SK-N-SH treated with all-trans-retinoic acid at 6 μM for 48 hours (cell line): Measurements from ENCODE around the gene HSPA4.

Source experiments
- ATAC-seq: fragments of 200-7000 bp; cut with Tn5 transposase; 3 replicates; pipeline ENCODE4 v1.9.1; 2020; ENCODE audit warnings: mild to moderate bottlenecking, moderate library complexity
- ARNTL ChIP-seq: fragments of 450-650 bp; formaldehyde crosslinking; IDR thresholded peaks from 2 replicates; pipeline ENCODE4 v1.5.0; 2020; ENCODE audit warnings: low read depth, mild to moderate bottlenecking, moderate library complexity, borderline replicate concordance
- BACH2 ChIP-seq: fragments of 250-450 bp; sonication (Bioruptor Pico); IDR thresholded peaks from 2 replicates; pipeline ENCODE4 v1.9.0; 2021; ENCODE audit warnings: mild to moderate bottlenecking, borderline replicate concordance
- CSDC2 ChIP-seq: fragments of 250-450 bp; sonication (Bioruptor Pico); IDR thresholded peaks from 2 replicates; pipeline ENCODE4 v1.5.0; 2020; ENCODE audit warnings: mild to moderate bottlenecking, moderate library complexity
- GLIS3 ChIP-seq: fragments of 250-450 bp; sonication (Bioruptor Pico); IDR thresholded peaks from 2 replicates; pipeline ENCODE4 v1.5.0; 2020; ENCODE audit warnings: mild to moderate bottlenecking, moderate library complexity
- ISL1 ChIP-seq: fragments of 250-450 bp; sonication (Bioruptor Pico); IDR thresholded peaks from 2 replicates; pipeline ENCODE4 v2.1.2; 2022; ENCODE audit warnings: mild to moderate bottlenecking, moderate library complexity
- PPARA ChIP-seq: fragments of 250-450 bp; sonication (Bioruptor Pico); IDR thresholded peaks from 2 replicates; pipeline ENCODE4 v1.5.0; 2020; ENCODE audit warnings: mild to moderate bottlenecking, borderline replicate concordance
- RARB ChIP-seq: fragments of 250-450 bp; sonication (Bioruptor Pico); IDR thresholded peaks from 2 replicates; pipeline ENCODE4 v1.8.0; 2021; ENCODE audit warnings: mild to moderate bottlenecking, moderate library complexity
- SNAI2 ChIP-seq: fragments of 250-450 bp; sonication (Bioruptor Pico); IDR thresholded peaks from 2 replicates; pipeline ENCODE4 v1.5.0; 2020; ENCODE audit warnings: mild to moderate bottlenecking, moderate library complexity
- TOX ChIP-seq: fragments of 250-450 bp; sonication (Bioruptor Pico); IDR thresholded peaks from 2 replicates; pipeline ENCODE4 v1.8.0; 2021; ENCODE audit warnings: mild to moderate bottlenecking, moderate library complexity, borderline replicate concordance
- TSHZ2 ChIP-seq: fragments of 250-450 bp; sonication (Bioruptor Pico); IDR thresholded peaks from 2 replicates; pipeline ENCODE4 v1.5.0; 2020; ENCODE audit warnings: mild to moderate bottlenecking, moderate library complexity
- ZC3H10 ChIP-seq: fragments of 250-450 bp; sonication (Bioruptor Pico); IDR thresholded peaks from 2 replicates; pipeline ENCODE4 v1.5.1; 2021; ENCODE audit warnings: mild to moderate bottlenecking, moderate library complexity
- ZFP3 ChIP-seq: fragments of 250-450 bp; sonication (Bioruptor Pico); IDR thresholded peaks from 2 replicates; pipeline ENCODE4 v1.5.0; 2020; ENCODE audit warnings: mild to moderate bottlenecking, moderate library complexity
- ZFP30 ChIP-seq: fragments of 450-650 bp; formaldehyde crosslinking; IDR thresholded peaks from 2 replicates; pipeline ENCODE4 v1.5.0; 2022; ENCODE audit warnings: mild to moderate bottlenecking, moderate library complexity
- ZNF565 ChIP-seq: fragments of 450-650 bp; formaldehyde crosslinking; conservative IDR thresholded peaks from 2 replicates; pipeline ENCODE4 v1.5.0; 2020; ENCODE audit warnings: low read depth, mild to moderate bottlenecking, moderate library complexity
- TF ChIP-seq, protein P1 (sequence below): fragments of 250-450 bp; sonication (Bioruptor Pico); IDR thresholded peaks from 2 replicates; pipeline ENCODE4 v1.5.1; 2020; ENCODE audit warnings: low read depth, mild to moderate bottlenecking, moderate library complexity
- TF ChIP-seq, protein P2 (sequence below): fragments of 250-450 bp; sonication (Bioruptor Pico); IDR thresholded peaks from 2 replicates; pipeline ENCODE4 v1.8.0; 2020; ENCODE audit warnings: mild to moderate bottlenecking, moderate library complexity, borderline replicate concordance
- TF ChIP-seq, protein P3 (sequence below): fragments of 250-450 bp; sonication (Bioruptor Pico); IDR thresholded peaks from 2 replicates; pipeline ENCODE4 v1.5.1; 2021; ENCODE audit warnings: mild to moderate bottlenecking, moderate library complexity

The HSPA4 gene

DNA sequence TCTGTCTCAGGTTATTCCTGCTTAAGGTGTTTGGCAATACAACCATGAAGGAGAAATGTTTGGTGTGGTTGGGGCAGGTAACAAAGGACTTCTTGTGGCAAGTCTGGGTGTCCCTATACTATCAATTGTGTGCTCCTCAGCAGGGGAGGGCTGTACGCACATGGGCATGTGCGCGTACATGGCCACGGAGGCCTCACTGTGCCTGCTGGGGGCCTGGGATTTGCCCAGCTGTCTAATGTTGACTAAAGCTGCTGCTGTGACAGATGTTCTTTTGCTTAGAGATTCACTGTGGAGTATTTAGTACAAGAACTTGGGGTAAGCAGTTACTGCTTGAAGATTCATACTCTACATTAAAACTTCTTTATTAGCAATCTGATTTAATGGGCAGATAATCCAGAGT, 97.5 kb downstream of the HSPA4 start (continued):
- TF ChIP-seq, protein P1, sequence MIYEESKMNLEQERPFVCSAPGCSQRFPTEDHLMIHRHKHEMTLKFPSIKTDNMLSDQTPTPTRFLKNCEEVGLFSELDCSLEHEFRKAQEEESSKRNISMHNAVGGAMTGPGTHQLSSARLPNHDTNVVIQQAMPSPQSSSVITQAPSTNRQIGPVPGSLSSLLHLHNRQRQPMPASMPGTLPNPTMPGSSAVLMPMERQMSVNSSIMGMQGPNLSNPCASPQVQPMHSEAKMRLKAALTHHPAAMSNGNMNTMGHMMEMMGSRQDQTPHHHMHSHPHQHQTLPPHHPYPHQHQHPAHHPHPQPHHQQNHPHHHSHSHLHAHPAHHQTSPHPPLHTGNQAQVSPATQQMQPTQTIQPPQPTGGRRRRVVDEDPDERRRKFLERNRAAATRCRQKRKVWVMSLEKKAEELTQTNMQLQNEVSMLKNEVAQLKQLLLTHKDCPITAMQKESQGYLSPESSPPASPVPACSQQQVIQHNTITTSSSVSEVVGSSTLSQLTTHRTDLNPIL (CRISPR knock-in tag): no peak

DNA sequence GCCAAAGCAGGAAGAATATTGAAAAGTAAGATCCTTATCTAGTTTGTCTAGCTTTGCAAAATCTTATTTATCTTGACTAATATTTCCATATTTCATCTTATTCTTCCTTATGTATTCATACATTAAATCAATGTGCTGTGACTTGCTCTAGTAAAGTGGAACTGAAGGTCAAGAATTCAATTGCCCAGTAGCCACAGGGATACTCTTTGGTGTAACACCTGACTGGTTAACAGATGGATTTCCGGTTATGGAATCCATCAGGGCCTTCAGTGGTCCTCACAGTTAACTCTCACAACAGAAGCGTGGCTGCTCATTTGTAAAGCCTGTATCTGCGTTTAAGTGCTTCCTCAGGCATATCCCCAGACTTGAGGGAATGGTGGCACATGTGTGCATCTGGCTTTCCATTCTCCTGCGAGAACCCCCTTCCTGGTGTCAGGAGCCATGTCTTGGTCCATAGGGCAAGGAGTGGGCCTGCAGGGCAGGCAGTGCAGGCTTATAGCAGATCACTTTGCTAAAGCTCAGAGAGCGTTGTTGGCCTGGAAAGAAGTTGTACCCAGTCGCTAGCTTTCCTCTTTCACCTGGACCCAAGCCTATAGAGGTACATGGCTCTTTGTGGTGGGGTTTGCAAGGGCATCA, 99.2 kb downstream of the HSPA4 start:
- no peak for ATAC-seq
- TF ChIP-seq CSDC2 (CRISPR knock-in tag) (no peak), TSHZ2 (CRISPR knock-in tag) (no peak), SNAI2 (CRISPR knock-in tag) (no peak), RARB (no peak), ISL1 (no peak), GLIS3 (CRISPR knock-in tag) (no peak)

- no peak for TF ChIP-seq TSHZ2 (CRISPR knock-in tag)
- TF ChIP-seq TOX (CRISPR knock-in tag): no peak
- TF ChIP-seq, protein P2, sequence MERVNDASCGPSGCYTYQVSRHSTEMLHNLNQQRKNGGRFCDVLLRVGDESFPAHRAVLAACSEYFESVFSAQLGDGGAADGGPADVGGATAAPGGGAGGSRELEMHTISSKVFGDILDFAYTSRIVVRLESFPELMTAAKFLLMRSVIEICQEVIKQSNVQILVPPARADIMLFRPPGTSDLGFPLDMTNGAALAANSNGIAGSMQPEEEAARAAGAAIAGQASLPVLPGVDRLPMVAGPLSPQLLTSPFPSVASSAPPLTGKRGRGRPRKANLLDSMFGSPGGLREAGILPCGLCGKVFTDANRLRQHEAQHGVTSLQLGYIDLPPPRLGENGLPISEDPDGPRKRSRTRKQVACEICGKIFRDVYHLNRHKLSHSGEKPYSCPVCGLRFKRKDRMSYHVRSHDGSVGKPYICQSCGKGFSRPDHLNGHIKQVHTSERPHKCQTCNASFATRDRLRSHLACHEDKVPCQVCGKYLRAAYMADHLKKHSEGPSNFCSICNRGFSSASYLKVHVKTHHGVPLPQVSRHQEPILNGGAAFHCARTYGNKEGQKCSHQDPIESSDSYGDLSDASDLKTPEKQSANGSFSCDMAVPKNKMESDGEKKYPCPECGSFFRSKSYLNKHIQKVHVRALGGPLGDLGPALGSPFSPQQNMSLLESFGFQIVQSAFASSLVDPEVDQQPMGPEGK: no peak
- no peak for TF ChIP-seq ARNTL
- TF ChIP-seq CSDC2 (CRISPR knock-in tag): no peak
- no peak for TF ChIP-seq GLIS3 (CRISPR knock-in tag)
- no peak for ATAC-seq
Observed at GRCh38 chr5:133154274-133155075, 102.7 kb downstream of the HSPA4 start.

GRCh38 chr5:133155326-133155969, 103.6 kb downstream of the HSPA4 start:
- ATAC-seq: no peak
- TF ChIP-seq TOX (CRISPR knock-in tag) (no peak), ZC3H10 (CRISPR knock-in tag) (no peak), BACH2 (CRISPR knock-in tag) (no peak), CSDC2 (CRISPR knock-in tag) (no peak), PPARA (CRISPR knock-in tag) (no peak), ZNF565 (no peak), TSHZ2 (CRISPR knock-in tag) (no peak), ZFP30 (CRISPR knock-in tag) (no peak), ZFP3 (no peak)
- TF ChIP-seq, protein P3, sequence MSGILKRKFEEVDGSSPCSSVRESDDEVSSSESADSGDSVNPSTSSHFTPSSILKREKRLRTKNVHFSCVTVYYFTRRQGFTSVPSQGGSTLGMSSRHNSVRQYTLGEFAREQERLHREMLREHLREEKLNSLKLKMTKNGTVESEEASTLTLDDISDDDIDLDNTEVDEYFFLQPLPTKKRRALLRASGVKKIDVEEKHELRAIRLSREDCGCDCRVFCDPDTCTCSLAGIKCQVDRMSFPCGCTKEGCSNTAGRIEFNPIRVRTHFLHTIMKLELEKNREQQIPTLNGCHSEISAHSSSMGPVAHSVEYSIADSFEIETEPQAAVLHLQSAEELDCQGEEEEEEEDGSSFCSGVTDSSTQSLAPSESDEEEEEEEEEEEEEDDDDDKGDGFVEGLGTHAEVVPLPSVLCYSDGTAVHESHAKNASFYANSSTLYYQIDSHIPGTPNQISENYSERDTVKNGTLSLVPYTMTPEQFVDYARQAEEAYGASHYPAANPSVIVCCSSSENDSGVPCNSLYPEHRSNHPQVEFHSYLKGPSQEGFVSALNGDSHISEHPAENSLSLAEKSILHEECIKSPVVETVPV (CRISPR knock-in tag): no peak
- TF ChIP-seq, protein P1 (CRISPR knock-in tag): no peak
